ENCODE data around the gene BASP1.
"Not testable (repeated sequence)": the region's sequence is repeated elsewhere in the genome, so short reads cannot be mapped to it uniquely, and the experiment has no call there.

BASP1 gene

DNA sequence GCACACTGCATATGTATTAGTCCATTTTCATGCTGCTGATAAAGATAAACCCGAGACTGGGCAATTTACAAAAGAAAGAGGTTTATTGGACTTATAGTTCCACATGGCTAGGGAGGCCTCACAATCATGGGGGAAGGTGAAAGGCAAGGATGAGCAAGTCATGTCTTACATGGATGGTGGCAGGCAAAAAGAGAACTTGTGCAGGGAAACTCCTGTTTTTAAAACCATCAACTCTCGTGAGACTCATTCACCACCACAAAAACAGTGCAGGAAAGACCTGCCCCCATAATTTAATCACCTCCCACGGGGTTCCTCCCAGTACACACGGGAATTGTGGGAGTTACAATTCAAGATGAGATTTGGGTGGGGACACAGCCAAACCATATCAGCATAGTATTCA lies 41.6 kb downstream of the BASP1 start:
- not testable (repeated sequence) for DNase-seq

DNA sequence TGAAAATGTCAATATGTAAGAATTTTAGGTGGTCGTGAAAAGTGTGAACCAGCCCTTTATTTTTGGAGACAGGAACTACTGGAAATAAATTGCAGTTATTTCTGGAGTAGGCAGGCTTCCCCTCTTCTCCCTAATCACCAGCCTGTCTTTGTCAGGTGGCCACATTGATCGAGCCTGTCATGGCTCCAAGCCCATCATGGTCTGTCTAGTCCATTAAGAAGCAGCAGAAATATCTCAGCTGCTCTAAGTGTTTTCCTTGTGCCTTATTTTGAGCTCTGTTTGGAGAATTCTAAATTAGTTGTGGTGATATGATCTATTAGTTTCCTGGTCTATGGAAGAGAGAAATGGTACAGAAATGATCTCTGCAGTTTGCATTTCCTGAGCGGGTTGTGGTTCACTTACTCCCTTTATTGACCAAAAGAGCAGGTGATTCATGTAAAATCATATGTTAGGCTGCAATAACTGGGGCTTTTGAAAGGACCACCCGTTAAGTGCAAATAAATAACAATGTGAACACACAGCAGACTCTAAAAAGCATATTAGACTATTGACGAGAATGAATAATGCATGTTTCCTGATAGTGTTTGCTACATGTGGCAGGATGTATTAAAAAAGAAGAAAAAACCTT lies 42.3 kb downstream of the BASP1 start:
- DNase-seq: no peak

DNA sequence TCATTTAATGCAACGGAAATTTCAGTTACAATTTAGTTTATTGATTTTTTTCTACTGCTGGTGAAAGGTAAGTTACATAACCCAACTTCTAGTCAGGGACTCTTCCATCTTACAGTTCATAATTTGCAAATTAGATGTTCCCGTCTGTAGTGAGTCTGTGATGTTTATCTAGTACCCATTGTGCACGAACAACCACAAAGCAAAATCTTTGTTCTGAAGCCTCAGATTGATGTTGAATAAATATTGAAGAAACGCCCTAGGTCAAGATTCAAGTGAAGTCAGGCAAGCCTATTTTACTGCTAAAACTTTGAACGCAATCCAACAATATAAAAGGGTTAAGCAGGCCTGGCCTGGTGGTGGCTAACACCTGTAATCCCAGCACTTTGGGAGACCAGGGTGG lies 43.1 kb downstream of the BASP1 start:
- no peak for DNase-seq

DNA sequence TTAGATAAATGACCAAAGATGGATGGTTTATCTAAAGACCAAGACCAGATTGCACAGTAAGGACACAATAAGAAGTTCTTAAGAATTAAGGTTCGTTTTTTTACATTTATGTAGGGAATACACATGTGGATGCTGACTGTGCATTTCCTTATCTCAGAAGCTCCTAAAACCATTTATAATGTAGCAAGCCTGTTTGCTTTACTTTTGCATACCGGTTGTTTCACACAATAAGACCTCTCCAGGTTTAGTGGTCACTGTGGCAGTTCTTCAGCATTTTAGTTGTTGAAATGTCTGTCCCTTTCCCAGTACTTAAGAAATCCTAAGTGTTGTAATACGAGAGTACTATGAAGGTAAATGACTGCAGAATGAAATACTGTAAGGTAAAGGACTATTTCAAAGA lies 43.6 kb downstream of the BASP1 start:
- no peak for DNase-seq

DNA sequence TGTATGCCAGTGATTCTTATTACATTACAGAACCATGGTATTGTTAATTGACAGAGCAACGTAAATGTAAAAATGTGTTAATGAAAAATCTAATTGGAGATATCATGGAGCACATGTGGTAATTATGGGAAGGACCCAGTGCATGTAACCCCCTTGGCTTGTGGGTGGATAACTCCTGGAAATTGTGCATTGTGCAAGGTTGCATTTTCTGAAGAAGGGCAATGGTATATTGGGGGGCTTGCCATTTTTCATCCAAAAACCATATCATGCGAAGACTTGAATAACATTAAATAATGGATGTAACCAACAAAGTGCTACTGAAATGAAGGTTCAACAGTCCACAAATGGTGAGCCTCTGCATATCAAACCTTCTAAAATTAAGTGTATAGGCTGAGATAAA lies 47.6 kb downstream of the BASP1 start:
- no peak for DNase-seq

DNA sequence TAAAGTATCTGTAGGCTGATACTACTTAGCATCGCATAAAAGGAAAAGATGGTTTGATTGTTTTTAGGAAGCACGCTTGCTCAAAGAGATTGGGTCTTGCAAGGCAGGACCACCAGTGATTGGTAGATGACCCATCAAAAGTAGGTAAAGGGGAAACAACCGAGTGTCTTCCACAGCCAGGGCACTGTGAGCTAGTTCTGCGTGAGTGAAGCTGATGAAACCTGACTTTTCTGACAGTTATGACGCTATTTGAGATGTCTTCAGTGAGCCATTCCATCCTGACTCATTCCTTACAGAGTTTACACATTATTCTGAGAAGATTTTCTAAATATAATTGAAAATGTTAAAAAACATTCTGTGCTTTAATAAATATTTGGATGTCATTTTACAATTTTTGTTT lies 49.7 kb downstream of the BASP1 start:
- DNase-seq: no peak

DNA sequence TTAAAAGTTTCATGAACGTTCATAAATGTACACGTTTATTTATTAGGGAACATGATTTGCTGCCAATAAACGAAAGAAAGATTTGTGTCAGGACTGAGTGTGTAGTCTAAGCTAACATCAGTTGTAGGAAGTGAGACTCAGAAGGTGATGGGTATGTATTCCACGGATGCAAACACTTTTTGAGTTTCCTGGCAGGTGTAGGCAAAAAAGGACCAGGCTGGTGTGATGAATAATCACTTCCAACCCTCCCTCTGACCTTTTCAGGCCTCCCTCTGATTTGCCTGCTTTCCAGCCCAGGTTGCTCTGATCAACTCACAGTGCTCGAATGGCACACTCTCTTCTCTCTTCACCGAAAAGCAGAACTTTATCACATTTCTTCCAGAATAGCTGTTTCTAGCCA lies 51.8 kb downstream of the BASP1 start:
- DNase-seq: no peak

DNA sequence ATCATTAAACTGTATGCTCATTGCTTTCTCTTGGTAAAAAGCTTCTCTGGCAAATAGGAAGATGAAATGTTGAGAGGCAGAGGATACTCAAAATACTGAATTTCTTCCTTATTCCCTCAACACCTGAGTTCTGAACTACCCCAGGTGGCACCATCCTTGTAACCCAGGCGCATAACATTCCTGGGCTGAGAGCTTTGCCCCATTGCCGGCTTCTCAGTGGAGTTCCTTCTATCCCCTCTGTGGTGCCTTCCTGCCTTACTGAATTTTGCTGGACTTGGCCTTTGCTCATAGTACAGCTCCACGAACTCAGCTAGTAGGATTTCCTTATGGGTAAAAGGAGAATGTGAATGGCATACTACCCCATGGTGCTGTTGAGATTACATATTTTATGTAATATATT lies 54.7 kb downstream of the BASP1 start:
- DNase-seq: no peak

DNA sequence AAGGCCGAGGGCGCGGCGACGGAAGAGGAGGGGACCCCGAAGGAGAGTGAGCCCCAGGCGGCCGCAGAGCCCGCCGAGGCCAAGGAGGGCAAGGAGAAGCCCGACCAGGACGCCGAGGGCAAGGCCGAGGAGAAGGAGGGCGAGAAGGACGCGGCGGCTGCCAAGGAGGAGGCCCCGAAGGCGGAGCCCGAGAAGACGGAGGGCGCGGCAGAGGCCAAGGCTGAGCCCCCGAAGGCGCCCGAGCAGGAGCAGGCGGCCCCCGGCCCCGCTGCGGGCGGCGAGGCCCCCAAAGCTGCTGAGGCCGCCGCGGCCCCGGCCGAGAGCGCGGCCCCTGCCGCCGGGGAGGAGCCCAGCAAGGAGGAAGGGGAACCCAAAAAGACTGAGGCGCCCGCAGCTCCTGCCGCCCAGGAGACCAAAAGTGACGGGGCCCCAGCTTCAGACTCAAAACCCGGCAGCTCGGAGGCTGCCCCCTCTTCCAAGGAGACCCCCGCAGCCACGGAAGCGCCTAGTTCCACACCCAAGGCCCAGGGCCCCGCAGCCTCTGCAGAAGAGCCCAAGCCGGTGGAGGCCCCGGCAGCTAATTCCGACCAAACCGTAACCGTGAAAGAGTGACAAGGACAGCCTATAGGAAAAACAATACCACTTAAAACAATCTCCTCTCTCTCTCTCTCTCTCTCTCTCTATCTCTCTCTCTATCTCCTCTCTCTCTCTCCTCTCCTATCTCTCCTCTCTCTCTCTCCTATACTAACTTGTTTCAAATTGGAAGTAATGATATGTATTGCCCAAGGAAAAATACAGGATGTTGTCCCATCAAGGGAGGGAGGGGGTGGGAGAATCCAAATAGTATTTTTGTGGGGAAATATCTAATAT lies 58.1 kb downstream of the BASP1 start:
- DNase-seq: no peak

DNA sequence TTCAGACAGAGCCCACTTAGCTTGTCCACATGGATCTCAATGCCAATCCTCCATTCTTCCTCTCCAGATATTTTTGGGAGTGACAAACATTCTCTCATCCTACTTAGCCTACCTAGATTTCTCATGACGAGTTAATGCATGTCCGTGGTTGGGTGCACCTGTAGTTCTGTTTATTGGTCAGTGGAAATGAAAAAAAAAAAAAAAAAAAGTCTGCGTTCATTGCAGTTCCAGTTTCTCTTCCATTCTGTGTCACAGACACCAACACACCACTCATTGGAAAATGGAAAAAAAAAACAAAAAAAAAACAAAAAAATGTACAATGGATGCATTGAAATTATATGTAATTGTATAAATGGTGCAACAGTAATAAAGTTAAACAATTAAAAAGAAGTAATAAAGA lies 59.0 kb downstream of the BASP1 start:
- DNase-seq: no peak

DNA sequence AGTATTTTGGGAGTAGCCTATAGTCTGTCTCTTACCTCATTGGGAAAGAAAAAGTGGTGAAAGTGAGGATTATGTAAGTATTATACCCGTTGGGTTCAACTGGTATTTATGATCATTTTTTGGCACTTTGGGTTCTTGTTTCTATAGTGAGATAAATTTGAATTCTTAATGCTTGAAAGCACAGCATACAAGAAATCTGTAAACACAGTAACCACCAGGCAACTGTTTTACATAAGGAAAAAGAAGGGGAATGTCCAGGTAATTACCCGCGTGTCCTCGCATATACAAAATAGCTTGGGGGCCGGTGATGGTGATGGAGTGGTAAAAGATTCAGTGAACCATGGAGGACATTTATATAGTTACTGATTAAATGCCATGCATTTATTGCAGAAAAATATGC lies 60.5 kb downstream of the BASP1 start:
- no peak for DNase-seq

DNA sequence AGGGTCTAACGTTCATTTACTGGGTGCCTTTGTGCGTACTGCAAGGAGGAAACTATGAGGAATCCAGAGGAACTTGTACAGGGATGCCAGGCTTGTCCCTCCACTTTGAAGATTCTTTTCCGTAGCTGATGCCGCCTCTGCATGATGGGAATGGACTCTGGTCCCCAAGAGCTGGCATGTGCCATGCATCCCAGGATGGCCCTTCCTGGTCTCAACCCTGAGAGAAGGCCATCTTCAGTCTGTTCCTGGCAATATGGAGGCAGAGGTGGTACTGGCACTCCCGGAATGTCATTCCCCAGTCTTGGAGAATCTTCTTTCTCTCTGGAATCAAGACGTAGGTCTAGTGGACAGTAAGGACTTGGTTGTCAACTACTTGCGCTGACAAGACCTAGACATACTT lies 61.5 kb downstream of the BASP1 start:
- no peak for DNase-seq

DNA sequence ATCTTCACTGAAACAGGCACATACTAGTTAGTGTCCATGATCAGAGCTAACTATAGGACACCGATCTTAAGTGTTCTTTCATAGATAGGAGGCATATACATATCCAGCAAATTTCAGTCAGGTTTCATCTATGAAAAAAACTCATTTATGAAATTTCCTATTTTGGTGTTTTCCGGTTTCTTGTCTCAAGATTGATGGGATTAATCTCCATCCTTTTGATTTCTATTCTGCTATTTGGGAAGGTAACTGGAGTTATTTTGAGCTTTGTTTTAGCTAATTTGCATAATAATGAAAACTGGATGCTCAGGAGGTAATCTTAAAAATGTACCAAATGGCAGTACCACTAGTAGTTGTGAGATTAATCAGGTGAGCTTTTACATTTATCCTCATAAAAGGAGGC lies 62.1 kb downstream of the BASP1 start:
- no peak for DNase-seq

DNA sequence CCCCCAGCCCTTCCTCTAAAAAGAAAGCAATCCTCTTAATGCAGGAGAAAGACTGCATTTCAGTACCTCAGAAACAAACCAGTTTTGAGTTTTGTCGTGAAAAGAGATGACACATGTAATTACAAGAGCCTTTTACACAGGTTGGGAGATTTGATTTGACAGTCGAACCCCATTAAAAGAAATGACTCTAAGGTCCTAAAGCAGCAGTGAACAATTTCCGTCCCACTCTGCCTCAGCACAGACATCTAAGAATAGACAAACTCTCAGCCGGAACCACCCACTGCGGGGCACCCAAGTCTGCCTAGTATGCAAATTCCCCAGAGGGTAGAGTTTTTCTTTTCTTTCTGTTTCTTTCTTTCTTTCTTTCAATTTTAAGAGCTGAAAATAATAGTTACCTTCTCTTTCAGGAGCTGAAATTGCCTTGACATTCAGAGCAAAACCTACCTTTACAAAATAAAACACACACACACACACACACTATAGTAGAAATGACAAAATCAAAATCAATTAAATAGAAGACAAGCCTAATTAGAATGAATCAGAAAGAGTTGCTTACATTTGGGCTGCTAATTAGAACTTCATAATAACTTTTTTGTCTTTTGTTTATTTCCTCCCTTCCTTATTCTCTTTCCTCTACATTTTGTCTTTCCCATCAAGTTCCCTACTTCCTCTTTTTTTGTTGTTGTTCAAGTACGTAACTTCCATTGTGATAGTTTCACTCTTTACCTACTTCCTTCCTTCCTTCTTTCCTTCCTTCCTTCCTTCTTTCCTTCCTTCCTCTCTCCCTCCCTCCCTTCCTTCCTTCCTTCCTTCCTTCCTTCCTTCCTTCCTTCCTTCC lies 65.1 kb downstream of the BASP1 start:
- DNase-seq: no peak

DNA sequence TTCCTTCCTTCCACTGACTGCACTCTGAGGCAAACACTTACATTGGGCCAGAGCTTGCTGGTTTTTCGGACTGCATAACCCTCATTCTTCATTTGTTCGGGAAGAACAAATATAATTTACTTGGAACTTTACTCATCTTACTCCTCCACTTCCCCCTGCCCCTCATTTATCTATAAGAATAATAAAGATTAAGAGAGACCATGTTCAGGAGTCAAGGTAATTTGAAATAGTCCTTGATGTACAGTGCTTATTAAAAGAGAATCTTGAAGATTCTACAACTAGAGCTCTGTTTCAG lies 65.6 kb downstream of the BASP1 start:
- no peak for DNase-seq

DNA sequence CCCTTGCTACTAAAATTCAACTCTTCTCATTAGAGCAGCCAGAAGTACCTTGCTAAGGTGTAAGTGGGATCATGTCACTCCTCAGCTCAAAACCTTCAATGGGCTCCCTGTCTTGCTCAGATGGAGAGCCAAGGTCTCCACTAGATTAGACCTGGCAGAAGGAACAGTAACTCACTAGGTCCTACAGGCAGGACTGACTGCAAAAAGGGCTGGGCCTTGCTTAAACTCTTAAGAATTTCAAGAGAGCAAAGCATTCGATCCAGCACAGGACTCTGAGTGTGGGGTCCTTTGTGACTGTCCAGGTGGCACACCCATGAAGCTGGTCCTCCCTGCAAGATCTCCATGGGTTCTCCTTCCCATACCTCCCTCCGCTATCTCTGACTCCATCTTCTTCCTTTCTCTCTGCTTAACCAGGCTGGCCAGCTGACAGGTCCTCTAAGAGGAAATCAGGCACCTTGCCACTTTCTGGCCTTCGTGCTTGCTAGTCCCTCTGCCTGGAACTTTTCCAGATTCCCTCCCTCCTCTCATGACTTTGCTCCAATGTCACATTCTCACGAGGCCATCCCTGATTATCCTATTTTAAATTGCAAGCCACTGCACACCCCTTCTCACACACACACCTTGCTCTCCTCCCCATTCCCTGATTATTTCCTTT lies 70.2 kb downstream of the BASP1 start:
- DNase-seq: no peak

DNA sequence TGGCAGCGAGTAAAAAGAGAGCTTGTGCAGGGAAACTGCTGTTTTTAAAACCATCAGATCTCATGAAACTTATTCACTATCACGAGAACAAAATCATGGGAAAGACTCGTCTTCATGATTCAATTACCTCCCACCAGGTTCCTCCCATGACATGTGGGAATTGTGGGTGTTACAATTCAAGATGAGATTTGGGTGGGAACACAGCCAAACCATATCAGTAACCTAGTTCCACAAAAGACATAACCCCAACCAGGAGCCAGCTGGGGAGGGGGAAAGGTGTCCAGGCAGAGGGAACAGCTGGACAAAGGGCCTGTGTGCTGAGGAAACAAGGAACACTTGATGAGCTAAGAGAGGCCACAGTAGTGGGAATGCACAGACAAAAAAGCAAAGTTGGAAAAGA lies 71.1 kb downstream of the BASP1 start:
- no peak for DNase-seq

DNA sequence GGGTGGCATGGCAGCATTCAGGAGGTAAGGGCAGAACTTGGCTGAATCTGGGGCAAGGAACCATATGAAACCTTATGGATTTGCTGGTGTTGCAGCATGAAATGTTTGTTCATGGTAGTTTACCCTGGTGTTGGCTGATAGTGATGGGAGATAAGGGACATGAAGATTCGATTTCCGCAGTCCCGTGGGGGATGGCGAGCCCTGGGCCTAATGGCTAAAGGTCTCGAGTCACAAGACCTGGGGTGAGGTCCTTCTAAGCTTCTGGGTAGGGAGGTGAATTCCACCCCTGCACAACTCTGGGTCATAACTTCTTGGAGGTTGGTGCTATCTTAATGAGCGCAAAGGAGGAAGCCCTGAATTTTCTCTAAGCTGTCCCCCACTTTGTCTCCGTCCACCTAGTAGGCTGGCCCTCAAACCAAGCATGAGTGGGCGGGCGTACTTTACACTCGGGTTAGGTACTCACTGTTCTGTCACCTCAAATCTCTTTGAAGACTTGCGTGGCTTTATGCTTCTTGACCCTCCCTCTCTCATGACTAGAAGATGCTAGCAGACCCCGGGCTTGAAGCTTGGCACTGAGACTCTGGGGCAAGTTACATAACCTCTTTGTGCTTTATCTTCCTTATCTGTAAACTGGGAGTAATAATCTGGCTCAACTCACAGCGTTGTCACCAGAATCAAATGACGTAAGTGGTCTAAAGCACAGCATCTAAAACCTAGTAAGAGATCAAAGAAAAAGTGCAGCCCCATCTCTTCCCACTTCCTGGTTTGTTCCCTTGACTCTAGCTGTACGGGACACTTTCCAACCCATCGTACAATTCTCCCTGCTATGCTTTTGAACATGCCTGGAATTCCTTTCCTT lies 72.5 kb downstream of the BASP1 start:
- no peak for DNase-seq

DNA sequence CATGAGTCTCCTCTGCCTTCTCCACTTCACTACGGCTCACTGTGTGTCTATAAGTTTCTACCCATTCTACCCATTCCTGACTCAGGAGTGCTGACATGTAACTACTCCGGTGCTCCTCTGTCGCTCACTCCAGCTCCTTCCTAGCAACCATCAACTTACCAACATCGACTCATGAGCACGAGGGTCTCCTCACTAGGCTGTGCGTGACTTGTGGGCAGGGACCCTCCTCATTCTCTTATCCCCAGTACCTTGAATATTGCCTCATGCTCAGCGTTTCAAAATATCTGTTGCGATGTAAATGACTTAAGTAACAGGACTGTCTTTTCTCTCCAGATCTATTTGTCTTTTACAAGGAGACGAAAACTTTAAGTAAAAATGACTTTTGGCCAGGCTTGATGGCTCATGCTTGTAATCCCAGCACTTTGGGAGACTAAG lies 73.1 kb downstream of the BASP1 start:
- DNase-seq: no peak

DNA sequence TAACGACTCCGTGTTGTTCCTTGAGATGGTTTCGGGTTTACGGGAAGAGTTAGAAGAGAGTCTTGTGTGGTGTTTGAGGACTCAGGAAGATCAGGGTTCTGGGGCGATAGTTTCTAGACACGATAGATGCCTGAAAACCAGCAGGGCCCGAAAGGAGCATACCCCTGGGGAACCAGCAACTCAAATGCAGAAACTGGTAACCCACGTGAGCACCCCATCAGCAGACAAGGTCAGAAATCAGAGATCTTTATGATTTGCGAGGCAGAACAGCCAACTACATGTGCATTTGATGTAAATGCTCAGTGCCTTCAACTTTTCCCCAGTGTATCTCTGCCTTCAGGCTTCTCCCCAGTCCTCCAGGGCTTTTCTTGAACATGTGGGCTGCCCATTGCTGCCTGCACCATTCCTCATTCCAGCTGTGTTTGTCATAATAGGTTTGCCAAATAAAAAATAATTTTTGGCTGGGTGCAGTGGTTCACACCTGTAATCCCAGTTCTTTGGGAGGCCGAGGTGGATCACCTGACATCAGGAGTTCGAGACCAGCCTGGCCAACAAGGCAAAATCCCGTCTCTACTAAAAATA lies 75.1 kb downstream of the BASP1 start:
- DNase-seq: no peak

DNA sequence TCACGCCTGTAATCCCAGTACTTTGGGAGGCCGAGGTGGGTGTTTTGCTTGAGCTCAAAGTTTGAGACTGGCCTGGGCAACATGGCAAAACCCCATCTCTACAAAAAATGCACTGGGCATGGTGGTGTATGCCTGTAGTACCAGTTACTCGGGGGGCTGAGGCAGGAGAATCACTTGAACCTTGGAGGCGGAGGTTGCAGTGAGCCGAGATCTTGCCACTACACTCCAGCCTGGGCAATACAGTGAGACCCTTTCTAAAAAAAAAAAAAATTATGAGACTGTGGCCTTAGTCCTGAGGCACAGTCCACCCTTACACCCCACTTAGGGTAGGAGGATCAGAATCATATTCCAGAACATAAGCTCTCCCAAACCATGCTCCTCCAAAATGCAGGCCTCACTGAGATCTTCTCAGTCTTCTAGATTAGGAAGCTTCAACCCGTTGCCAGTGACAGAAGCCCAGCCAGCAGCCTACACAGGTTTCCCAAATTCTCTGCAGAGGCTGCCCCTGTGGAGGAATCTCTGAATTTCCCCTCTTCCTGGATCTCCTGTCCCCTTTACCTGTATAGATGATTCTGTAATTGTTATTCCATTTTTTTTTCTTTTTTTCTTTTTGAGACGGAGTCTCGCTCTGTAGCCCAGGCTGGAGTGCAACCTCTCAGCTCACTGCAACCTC lies 77.3 kb downstream of the BASP1 start:
- DNase-seq: no peak

DNA sequence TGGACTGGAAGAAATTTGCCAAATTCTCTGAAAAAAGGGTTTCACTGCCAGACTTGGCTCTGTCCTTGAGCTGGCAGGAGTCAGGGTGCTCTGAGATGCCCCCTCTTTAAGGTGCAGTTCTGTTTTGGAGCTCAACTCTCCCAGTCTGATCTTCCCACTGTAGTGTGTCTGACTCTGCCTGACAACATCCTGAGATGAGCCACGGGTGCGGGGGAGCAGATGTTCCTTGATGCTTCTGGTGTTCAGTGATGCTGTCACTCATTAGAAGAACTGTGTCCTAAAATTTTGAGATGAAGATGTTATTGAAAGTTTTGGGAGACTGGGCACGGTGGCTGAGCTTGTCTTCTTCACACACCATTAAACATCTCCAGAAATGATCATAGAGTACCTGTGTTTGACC lies 78.2 kb downstream of the BASP1 start:
- no peak for DNase-seq

Data from NCI-H510A (cell line).